Germinal center (tissue), 1 donor: Measurements from ENCODE around the gene SGK1.
"Not testable (repeated sequence)": the region's sequence is repeated elsewhere in the genome, so short reads cannot be mapped to it uniquely, and the experiment has no call there.

Experiments used
- DNase-seq: peaks from one replicate; pipeline ENCODE4 v3.0.0; 2012; ENCODE audit warnings: mixed read lengths, low spot score

Gene SGK1

DNA sequence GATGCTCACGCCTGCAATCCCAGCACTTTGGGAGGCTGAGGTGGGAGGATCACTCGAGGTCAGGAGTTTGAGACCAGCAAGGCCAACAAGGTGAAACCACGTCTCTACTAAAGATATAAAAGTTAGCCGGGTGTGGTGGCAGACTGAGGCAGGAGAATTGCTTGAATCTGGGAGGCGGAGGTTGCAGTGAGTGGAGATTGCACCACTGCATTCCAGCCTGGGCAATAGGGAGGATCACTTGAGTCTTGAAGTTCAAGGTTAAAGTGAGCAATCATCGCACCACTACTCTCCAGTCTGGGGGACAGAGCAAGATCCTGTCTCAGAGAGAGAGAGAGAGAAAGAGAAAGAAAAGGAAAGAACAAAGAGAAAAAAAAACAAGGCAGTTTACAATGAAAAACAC lies 13.5 kb downstream of the SGK1 start:
- not testable (repeated sequence) for DNase-seq

DNA sequence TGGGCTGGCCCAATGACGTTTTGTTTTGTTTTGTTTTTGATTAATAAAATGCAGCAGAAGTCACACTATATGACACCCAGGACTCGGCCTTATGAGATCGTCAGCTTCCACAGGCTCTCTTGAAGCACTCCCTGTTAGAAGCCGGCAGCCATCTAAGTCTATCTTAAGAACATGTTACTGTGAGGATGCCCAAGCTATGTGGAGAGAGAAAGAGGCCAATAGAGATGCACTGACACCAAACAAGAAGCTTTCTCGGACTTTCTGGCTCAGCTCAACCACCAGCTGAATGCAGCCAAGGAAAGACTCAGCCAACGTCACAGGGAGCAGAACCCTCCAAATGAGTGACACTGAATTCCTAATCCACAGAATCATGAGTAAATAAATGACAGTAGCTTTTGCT lies 14.0 kb downstream of the SGK1 start:
- DNase-seq = no peak

DNA sequence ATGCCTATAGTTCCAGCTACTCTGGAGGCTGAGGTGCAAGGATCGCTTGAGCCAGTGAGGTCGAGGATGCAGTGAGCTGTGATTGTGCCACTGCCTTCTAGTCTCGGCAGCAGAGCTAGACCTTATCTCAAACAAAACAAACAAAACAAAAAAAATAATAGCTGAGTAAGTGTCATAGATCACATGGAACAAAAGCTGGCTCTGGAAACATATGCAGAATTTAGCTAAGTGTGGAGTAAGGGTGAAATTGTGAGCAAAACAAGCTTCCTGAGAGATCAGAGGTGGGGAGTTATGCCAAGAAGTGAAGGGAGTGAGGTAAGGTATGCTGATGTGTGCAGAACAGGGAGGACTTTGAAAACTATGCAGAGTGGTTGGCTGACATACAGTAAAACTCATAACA lies 18.7 kb downstream of the SGK1 start:
- DNase-seq = no peak

DNA sequence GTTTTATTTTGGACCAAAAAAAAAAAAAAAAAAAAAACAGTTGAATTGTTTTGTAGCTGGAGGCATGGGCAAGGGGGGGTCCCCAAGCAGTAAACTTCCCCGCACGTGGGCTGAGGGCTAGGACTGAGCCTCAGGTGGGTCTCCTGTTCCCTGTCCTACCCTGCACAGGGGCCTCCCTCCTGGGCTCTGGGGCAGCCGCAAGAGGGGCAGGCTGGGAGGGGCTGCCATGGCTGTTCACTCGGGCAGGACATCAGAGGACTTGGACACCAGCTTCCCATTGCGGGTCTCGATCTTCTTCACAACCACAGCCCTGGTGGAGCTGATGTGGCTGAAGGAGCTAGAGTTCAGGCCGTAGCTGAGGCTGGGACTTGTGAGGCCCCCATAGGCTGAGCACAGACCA lies 21.1 kb downstream of the SGK1 start:
- no peak for DNase-seq

DNA sequence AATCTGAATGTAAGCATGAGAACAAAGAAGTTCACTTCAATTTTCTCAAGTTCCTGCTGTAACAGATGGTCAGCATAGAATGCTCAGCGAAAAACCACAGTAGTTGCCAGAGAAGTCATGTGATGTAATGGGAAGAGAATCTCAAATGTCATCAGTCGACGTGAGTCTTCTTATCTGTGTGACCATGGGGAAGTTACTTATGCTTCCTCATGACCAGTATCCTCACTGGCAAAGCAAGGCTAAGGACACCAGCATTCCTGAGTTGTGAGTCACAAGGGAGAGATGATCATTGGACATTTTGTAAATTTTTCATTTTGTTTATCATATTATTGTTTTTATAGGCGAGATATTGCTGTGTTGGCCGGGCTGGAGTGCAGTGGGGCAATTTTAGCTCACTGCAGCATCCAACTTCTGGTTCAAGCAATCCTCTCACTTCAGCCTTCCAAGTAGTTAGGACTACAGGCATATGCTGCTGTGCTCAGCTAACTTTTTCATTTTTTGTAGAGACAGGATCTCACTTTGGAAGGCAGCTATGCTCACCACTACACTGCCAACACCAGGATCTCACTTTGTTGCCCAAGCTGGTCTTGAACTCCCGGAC lies 21.9 kb downstream of the SGK1 start:
- DNase-seq = peak; percentile 16

DNA sequence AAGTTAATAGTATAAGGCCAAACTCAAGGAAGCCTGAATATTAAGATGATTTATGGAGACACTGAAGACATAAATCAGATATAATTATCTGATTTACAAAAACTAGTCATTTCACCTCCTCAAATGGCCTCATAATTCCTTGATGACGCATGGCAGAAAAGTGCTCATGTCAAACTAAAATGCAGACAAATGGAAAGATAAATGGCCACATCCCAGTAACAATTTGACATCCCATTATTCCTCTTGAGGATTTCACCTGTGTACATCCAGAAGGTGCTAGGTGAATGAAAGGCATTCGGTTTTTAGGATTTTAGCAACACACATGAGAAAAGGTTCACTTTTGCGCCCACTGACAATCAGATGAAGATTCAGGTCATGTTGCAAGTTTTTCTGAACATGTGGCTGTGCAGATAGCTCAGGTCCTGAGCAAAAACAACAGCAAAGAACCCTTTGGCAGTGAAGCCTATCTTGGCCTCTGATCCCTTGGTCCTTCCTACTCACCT lies 24.2 kb downstream of the SGK1 start:
- no peak for DNase-seq

DNA sequence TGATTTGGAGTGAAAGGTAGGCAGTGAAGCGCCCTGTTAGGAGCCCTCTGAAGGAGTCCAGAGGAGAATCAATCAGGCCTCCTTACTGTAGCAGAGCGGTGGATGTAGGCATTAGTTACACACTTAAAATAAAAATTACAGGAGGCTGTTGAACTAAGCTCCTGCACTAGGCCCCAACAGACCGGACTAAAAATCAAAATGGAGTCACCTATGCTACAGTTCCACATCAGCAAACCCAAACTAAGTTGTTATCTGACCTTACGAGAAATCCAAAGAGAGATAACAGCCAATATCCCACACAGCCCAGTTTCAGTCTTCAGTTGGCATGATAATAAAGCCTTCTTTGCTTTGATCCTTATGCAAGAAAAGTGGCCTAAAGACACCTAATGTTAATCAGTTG lies 26.8 kb downstream of the SGK1 start:
- DNase-seq = no peak

DNA sequence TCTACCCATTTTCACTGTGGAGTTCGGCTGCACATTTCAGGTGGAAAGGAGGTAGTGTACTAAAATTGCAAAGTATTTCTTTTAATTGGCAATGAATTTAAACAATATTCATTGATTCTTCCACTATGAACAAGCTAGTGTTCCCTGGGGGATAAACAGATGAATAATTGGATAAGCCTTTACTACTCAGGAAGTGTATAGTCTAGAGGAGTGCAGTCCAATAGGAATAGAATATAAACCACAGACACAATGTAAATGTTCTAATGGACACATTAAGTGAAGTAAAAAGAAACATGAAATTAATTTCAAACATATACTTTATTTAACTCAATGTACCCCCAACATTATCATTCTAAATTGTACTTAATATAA lies 28.7 kb downstream of the SGK1 start:
- no peak for DNase-seq

DNA sequence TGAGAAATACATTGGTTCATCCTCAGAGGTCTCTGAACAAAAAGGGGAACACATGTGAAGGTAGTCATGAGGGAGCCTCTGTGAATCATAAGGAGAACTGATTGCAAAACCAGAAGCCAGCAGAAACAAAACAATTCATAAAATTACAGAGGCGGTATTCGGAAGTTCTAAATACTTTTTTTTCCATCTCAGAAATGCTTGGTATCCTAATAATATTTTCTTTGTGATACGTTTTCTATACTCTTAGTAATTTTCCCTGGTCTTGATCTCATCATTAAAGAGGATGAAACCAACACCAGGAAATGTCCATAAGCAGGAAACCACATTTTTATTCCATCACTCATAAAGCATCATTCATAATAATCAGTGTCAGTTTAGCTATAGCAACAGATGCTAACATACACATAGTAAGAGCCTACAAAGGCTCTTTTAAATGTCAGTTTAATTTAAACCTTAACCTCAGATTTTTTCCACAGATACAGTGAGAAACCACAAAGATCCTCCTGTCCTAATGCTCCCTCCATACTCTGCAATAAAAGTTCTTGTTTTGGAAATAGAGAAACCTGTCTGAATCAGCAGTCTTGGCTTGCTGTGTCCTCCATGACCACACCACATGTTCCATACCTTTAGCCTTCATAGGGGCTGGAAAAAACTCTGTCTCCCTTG lies 29.2 kb downstream of the SGK1 start:
- DNase-seq = peak; percentile 31

DNA sequence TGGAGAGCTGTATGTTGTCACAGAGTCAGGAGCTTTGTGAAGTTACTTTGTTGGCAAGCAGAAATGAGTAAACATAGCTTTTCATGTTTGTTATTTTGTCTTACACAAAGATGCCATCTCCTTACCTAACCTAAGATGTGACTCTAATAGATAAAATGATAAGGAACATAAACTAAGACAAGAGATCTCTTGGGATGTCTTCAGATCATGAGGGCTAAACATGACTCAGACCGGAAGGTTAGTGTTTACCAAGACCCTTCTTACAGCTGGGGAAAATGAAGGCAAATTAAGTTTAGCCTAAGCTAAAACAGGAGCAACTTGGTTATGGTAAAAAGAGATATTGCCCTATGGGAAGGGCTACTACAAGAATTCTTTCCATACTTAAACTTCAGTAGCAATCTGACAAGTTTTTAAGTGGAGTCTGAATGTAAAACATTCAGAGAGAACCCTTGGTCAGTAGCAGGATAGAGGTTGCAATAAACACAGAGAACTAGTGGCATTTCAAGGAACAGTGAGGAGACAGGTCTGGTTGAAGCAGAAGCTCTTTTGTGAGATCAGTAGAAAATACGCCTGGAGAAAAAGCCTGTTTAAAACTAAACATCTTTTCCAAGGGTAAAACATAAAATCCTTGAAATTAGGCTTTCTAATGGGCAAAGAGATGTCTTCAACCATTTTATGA lies 29.9 kb downstream of the SGK1 start:
- no peak for DNase-seq

DNA sequence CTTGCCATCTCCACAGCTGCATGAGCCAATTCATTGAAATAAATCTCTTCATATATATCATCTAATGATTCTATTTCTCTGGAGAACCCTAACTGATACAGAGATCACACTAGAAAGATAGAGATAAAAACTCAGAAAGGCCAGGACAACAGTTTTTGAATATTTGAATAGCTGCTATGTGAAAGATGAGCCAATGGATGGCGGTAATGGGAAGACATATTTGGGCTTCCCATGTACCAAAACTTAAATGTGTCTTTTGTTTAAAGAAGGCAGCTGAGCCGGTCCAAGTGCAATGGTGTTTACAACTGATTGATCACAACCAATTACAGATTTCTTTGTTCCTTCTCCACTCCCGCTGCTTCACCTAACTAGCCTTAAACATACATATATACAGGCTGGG lies 35.1 kb downstream of the SGK1 start:
- no peak for DNase-seq

DNA sequence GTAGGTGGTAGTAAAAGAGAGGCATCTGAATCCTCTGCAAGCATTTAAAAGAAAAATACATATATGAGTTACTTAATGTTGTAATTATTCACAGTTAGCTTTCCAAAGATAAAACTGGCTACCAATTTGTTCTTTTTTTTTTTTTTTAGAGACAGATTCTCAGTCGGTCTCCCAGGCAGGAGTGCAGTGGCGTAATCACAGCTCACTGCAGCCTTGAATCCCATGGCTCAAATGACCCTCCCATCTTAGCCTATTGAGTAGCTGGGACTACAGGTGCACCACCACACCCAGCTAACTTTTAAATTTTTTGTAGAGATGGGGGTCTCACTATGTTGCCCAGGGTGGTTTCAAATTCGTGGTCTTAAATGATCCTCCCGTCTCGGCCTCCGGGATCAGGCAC lies 36.5 kb downstream of the SGK1 start:
- DNase-seq = no peak

DNA sequence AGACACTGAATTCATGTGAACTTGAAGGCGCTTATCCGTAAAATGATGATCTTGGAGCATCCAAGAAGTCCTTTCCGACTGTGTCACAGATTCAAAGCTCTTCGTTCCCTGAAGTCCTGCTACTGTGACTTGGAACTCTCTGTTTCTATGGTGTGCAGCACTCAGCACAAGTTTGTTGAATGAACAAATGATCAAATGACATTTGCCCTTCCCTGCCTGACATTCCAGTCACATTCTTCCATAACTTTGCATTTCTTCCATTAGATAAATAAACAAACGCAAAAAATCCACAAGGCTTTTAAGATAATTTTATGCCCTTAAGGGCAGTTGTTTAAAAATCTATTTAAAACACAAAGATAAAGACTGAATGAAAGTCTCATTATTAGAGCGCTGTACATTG lies 39.9 kb downstream of the SGK1 start:
- no peak for DNase-seq

DNA sequence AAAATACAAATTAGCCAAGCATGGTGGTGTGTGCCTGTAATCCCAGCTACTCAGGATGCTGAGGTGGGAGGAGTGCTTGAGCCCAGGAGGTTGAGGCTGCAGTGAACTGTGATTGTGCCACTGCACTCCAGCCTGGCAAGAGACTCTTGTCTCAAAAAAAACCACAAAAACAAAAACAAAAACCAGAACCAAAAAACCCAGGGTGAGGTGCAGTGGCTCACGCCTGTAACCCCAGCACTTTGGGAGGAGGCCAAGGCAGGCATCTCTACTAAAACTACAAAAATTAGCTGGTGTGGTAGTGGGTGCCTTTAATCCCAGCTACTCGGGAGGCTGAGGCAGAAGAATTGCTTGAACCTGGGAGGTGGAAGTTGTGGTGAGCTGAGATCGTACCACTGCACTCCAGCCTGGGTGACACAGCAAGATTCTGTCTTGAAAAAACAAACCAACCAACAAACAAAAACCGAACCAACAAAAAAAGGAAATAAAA lies 41.0 kb downstream of the SGK1 start:
- DNase-seq = not testable (repeated sequence)

DNA sequence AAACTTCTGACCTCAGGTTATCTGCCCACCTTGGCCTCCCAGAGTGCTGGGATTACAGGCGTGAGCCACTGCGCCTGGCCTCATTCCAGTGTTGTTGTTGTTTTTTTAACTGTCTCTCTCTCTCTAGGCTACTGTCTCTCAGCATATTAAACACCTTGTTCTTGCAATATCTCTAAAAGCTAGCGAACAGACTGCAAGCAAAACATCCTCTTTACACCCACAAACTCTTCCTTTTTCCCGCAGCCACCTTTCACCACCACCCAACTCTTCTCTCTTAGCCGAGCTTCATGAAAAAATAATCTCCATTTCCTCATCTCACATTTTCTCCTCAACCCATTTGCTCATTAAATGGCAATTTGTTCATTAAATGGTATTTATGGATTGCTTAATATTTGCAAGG lies 45.5 kb downstream of the SGK1 start:
- no peak for DNase-seq

DNA sequence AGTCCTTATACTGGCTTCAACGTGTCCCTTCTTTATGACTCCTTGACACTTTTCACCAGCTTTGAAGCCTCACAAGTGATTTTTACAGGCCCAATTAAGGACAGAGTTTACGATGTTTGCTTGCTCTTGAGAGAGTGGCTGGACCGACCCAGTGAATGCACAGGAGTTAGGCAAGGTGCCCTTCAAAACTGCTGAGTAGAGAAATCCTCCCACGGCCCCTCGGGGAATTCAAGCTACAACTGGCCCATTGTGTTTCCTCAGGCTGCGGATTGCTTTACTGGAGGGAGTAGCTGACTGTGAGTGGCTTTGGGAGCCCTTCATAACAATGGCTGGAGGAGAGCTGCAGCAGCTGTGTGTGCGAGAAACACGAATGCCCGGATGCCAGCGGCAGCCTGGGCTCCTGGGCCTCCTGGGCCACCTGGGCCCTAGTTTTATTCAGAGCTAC lies 50.0 kb downstream of the SGK1 start:
- DNase-seq = no peak

DNA sequence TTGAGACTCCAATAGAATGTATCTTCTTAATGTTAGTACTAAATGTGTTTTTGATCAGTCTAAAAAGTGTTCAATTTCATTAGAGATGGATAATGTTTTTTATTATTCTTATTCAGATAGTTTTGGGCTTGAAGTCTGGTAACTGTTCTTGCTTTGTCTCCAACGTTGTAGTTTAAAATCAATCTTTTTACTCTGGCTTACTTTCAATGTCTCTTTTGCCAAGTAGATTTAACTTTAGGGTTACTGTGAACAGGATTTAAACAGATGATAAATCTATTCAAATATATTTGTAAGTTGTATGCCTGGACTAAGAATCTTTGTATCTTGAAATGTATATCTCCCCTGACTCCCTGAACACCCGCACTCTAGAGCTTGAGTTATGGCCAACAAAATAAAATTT lies 51.1 kb downstream of the SGK1 start:
- DNase-seq = no peak

DNA sequence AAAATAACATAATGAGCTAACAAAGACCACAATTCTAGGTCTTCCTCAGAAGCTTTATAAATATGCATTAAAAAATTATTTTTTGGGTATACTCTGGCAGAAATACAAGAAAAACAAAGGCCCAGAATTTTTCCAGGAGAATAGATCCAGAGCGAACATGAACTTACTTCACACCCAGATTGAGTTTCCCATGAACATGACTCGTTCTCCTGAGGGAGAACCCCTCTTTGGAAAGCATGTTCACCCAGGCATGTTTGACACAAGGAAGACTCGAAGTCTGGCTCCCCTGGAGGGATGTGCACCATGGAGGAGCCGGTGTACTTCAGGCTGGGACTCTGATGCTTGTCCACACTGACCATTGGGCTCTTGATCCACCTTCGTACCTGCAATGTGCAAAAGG lies 56.1 kb downstream of the SGK1 start:
- no peak for DNase-seq

DNA sequence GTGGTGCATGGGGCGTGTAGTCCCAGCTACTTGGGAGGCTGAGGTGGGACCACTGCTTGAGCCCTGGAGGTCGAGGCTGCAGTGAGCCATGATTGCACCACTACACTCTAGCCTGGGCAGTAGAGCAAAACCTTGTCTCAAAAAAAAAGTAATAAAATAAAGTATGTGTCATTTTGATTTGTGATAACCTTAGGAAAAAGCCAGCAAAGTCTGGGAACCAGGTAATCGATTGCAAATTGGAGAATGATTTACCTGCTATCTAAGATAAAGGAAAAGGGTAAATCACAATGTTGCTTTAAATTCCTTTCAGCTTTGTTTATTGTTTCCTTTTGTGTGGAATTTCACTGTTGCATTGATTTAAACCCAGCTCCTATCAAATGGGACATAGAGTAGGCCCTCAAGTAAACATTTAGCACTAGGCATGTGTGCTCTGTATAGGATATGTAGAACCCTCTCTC lies 59.0 kb downstream of the SGK1 start:
- DNase-seq = no peak

DNA sequence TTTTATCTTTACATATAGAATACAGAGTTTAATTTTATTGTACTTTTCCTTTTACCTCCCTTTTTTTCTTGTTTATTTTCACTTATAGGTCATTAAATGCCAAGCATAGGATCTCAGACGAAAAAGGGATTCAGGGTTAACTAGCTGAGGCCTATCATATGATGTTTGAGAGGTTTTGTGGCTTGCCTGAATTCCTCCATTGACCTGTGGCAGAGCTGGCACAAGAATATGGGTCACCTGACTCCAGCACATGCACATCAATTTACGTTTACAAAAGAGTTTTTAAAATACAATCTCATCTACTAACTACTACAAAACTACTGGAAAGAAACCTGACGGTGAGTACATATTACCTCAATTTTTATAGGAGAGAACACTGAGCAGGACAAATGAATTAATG lies 60.4 kb downstream of the SGK1 start:
- DNase-seq = no peak

DNA sequence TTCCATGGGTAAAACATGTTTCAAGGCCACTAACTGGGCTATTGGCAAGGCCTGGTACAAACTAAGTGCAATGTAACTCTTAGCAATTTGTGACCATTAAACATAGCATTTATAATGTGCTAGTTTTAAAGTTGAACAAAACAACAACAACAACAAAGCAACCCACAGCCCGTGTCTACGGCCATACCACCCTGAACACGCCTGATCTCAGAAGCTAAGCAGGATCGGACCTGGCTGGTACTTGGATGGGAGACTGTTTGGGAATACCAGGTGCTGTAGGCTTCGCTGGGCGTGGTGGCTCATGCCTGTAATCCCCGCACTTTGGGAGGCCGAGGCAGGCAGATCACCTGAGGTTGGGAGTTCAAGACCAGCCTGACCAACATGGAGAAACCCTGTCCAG lies 61.0 kb downstream of the SGK1 start:
- no peak for DNase-seq

DNA sequence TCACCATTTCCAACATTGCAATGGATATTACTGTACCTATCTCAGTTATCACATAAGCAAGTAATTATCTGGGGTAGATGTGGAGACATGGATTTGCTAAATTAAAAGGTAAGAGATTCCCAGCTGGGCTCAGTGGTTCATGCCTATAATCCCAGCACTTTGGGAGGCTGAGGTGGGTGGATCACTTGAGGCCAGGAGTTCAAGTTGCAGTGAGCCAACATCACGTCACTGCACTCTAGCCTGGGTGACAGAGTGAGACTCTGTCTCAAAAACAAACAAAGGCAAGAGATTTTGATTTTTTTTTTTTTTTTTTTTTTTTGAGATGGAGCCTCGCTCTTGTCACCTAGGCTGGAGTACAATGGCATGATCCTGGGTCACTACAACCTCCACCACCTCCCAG lies 62.6 kb downstream of the SGK1 start:
- DNase-seq = not testable (repeated sequence)

DNA sequence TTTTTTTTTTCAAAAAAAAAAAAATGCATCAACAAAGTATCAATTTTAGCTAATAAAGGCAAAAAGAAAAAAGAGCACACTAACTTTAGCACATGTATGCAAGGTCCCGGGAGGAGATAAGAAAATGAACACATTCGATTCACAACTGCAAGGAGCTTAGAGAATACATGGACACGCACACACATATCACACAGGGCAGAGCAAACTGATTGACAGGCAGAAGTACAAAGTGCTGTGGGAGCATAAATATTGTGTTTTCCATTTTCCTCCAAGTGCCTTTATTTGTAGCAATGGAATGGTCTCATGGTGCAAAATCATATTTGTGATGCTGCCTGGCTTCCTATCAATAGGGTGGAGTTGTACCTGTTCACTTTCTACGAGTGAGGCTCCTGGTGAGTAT lies 63.8 kb downstream of the SGK1 start:
- no peak for DNase-seq
